Subcutaneous abdominal adipose tissue (tissue), 5 donors: ENCODE data around the gene NETO1.

Experiments used
- H3K27ac ChIP-seq: one replicate; pipeline ENCODE4 v1.7.0; 2013; ENCODE audit warnings: low read depth, mild to moderate bottlenecking, inconsistent platforms, low read length, moderate library complexity
- H3K27me3 ChIP-seq, 5 donors: one replicate each; pipeline ENCODE4 v1.7.0; 2013; ENCODE audit warnings: low read length in 5 of 5, inconsistent platforms in 1 of 5; ENCODE audit not compliant: control insufficient read depth in 5 of 5, insufficient read depth in 4 of 5
- H3K36me3 ChIP-seq, 5 donors: one replicate each; pipeline ENCODE4 v1.7.0; 2013; ENCODE audit warnings: low read length in 5 of 5; ENCODE audit not compliant: control insufficient read depth in 5 of 5, insufficient read depth in 5 of 5
- H3K4me1 ChIP-seq, 5 donors: one replicate each; pipeline ENCODE4 v1.7.0; 2013; ENCODE audit warnings: low read length in 5 of 5, mild to moderate bottlenecking in 3 of 5, moderate library complexity in 1 of 5; ENCODE audit not compliant: control insufficient read depth in 5 of 5, insufficient read depth in 5 of 5
- H3K4me3 ChIP-seq, 5 donors: one replicate each; pipeline ENCODE4 v1.7.0; 2013; ENCODE audit warnings: low read length in 5 of 5, low read depth in 1 of 5
- H3K9ac ChIP-seq, 5 donors: one replicate each; pipeline ENCODE4 v1.7.0; 2013; ENCODE audit warnings: low read length in 5 of 5, mild to moderate bottlenecking in 4 of 5, moderate library complexity in 3 of 5
- H3K9me3 ChIP-seq, 5 donors: one replicate each; pipeline ENCODE4 v1.7.0; 2013; ENCODE audit warnings: low read length in 5 of 5; ENCODE audit not compliant: control insufficient read depth in 5 of 5
- donor health status: healthy.
- donor health status: healthy.
- donor health status: healthy.
- donor health status: healthy.
- donor health status: healthy.

Gene NETO1

DNA sequence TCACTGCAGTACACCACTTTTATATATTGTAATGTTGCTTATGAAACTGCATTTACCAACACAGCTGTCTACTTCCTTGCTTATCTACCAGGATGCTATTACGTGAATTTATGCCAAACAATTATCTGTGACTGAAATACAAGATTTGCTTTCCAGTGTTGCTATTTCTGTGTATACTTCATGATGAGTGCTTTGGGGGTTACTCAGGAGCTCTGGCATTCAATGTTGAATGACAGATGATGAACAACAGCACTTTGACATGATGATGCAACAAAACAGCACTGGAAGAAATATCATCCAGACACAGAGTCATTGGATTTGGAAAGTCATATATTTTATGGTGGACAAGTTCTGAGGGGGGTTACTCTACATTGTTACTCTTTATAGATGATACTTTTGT lies 125.8 kb downstream of the NETO1 start:
- Histone ChIP-seq H3K27ac (no peak overlapping the region), H3K36me3 (no peaks in the 10 kb centered on the region), H3K4me1 (no peaks in the 10 kb centered on the region), H3K27me3 (no peaks in the 10 kb centered on the region), H3K4me3 (no peak overlapping the region), H3K9me3 (no peaks in the 10 kb centered on the region), H3K9ac (no peak overlapping the region)

GRCh38 chr18:72738136-72738535 lies 129.7 kb downstream of the NETO1 start:
- Histone ChIP-seq H3K36me3 (no peaks in the 10 kb centered on the region), H3K4me3 (no peak overlapping the region), H3K9ac (no peak overlapping the region), H3K9me3 (no peaks in the 10 kb centered on the region), H3K4me1 (no peaks in the 10 kb centered on the region), H3K27ac (no peak overlapping the region), H3K27me3 (no peaks in the 10 kb centered on the region)

DNA sequence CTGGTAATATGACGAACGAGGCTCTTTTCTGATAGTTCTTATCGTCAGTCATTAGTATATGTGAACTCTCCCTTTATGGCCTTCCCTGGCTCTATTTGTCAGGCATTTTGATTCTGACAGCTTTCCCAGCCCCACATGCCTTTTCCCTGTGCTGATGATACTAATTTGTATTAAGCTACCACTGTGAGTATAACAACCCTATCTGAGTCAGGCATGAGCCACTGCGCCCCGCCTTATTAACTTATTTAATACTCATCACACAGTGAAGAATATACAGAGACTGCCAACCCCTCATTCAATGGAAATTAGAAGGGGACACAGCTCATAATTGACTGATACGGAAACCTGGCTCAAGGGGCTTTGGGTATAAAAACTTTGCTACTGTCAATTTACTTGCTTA lies 140.0 kb downstream of the NETO1 start:
- H3K36me3 ChIP-seq, result no peaks in the 10 kb centered on the region
- no peak overlapping the region for H3K4me3 ChIP-seq
- H3K27me3 ChIP-seq, result no peaks in the 10 kb centered on the region
- H3K9ac ChIP-seq, result no peak overlapping the region
- H3K4me1 ChIP-seq, result no peaks in the 10 kb centered on the region
- no peak overlapping the region for H3K27ac ChIP-seq
- H3K9me3 ChIP-seq, result no peaks in the 10 kb centered on the region

- no peak overlapping the region for H3K4me3 ChIP-seq
- no peaks in the 10 kb centered on the region for H3K9me3 ChIP-seq
- H3K36me3 ChIP-seq, result no peaks in the 10 kb centered on the region
- H3K9ac ChIP-seq, result no peak overlapping the region
- no peak overlapping the region for H3K27ac ChIP-seq
- H3K4me1 ChIP-seq, result no peaks in the 10 kb centered on the region
- H3K27me3 ChIP-seq, result no peaks in the 10 kb centered on the region
Measured at GRCh38 chr18:72727038-72727655, 140.6 kb downstream of the NETO1 start.

GRCh38 chr18:72726201-72726600 lies 141.6 kb downstream of the NETO1 start:
- H3K4me1 ChIP-seq, result no peaks in the 10 kb centered on the region
- no peaks in the 10 kb centered on the region for H3K36me3 ChIP-seq
- no peaks in the 10 kb centered on the region for H3K9me3 ChIP-seq
- no peak overlapping the region for H3K9ac ChIP-seq
- no peaks in the 10 kb centered on the region for H3K27me3 ChIP-seq
- no peak overlapping the region for H3K27ac ChIP-seq
- H3K4me3 ChIP-seq, result no peak overlapping the region

- Histone ChIP-seq H3K27ac (no peak overlapping the region), H3K9me3 (no peaks in the 10 kb centered on the region), H3K4me3 (no peak overlapping the region), H3K9ac (no peak overlapping the region), H3K27me3 (no peaks in the 10 kb centered on the region), H3K4me1 (no peaks in the 10 kb centered on the region), H3K36me3 (no peaks in the 10 kb centered on the region)
Measured at GRCh38 chr18:72721330-72721729, 146.5 kb downstream of the NETO1 start.

DNA sequence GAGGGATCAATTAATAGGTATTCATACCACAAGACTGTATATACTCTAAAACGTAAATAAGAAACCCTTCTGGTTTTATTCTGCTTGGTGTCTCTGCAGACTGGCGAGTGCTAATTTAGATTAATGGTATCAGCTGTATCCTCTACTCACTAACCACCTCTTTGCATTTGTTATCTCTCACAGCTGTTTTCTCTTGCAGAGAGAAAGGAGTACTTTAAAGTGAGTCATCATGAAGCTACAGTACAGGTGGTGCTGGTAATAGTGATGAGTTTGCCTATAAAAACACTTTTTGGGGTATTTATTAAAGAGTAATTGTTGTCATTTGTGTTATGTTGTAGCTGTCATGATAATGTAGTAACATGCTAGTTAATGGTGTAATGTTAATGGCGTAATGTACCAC lies 147.7 kb downstream of the NETO1 start:
- Histone ChIP-seq H3K9me3 (no peaks in the 10 kb centered on the region), H3K27me3 (no peaks in the 10 kb centered on the region), H3K4me3 (no peak overlapping the region), H3K36me3 (no peaks in the 10 kb centered on the region), H3K4me1 (no peaks in the 10 kb centered on the region), H3K27ac (no peak overlapping the region), H3K9ac (no peak overlapping the region)

DNA sequence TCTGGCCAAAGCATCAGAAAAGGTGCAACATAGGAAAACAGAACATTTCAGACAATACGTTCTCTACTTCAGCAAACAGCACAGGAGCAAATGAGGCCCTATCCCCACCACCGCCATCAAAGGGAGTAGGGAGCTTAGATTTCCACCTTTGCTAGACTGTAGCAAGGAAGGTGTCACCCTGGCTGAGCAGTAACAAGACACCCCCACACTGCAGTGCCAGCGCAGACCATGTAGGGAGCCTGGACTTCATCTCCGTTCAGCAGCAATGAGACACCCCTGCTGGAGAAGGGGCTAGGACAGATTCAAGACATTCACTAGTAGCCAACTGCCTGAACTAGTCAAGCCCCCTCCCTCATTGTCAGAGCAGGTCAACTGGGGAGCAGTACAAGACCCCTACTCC lies 163.6 kb downstream of the NETO1 start:
- no peaks in the 10 kb centered on the region for H3K36me3 ChIP-seq

DNA sequence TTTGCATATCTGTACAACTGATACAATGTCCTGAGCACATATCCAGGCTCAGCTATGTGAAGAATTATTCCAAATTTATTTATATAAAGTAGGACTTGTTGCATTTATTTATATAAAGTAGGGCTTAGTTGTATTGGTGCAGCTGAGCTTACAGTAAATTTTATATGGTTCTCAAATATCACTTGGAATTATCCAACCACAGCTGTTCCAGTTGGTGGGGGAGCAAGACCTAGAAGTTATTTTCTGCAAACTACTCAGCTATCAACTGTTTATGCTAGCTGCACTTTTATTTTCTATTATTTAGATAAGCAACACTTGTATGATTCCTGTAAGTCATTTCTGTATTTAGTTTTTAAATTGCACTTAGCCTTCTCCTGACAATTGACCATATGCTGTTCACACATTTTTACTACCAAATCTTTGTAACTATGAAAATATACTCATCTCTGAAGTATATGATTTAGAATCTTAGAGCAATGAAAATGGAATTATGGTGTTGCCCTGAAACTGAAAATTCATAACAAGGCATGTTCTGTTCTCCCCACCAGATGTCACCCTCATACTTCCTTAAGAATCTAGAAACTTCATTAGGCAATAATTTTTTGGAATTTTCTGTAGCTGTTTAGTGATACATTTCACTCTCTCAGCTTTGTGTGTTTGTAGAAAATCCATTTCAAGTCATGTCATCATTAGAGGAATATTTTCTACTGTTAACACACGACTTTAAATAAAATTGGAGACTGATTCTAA lies 166.7 kb downstream of the NETO1 start:
- no peak overlapping the region for H3K9ac ChIP-seq
- H3K4me3 ChIP-seq, result no peak overlapping the region
- no peaks in the 10 kb centered on the region for H3K27me3 ChIP-seq
- H3K9me3 ChIP-seq, result no peaks in the 10 kb centered on the region
- H3K27ac ChIP-seq, result no peak overlapping the region
- no peaks in the 10 kb centered on the region for H3K36me3 ChIP-seq
- H3K4me1 ChIP-seq, result no peaks in the 10 kb centered on the region

More for the DNA sequence above, 163.6 kb downstream of the NETO1 start:
- H3K27me3 ChIP-seq, result no peaks in the 10 kb centered on the region
- H3K9ac ChIP-seq, result no peak overlapping the region
- H3K27ac ChIP-seq, result no peak overlapping the region
- no peaks in the 10 kb centered on the region for H3K4me1 ChIP-seq
- H3K4me3 ChIP-seq, result no peak overlapping the region
- no peaks in the 10 kb centered on the region for H3K9me3 ChIP-seq

GRCh38 chr18:72697706-72698105 lies 170.1 kb downstream of the NETO1 start:
- Histone ChIP-seq H3K9ac (no peak overlapping the region), H3K27ac (no peak overlapping the region), H3K27me3 (no peaks in the 10 kb centered on the region), H3K9me3 (no peaks in the 10 kb centered on the region), H3K4me3 (no peak overlapping the region), H3K4me1 (peaks cover 0 to 3% (median under 1%) of the 10 kb centered on the region in 5 donors), H3K36me3 (no peaks in the 10 kb centered on the region)
